GM12878 (cell line): ENCODE data around the gene RCAN2.

Source experiments
- IKZF2 ChIP-seq, 2 experiments: fragments of 450-650 bp; IDR thresholded peaks; 2 replicates each; pipeline ENCODE4 v1.6.1; 2017; ENCODE audit warnings: mild to moderate bottlenecking in 2 of 2, moderate library complexity in 2 of 2
- NFYB ChIP-seq: IDR thresholded peaks from 2 replicates; pipeline ENCODE4 v1.6.1; 2011; ENCODE audit warnings: low read depth, mild to moderate bottlenecking, low read length, improper control_type of control experiment, moderate library complexity; ENCODE audit not compliant: insufficient read depth
- TF ChIP-seq, protein P1 (sequence below): IDR thresholded peaks from 2 replicates; pipeline ENCODE4 v1.6.1; 2012; ENCODE audit warnings: low read depth, low read length, improper control_type of control experiment

DNA sequence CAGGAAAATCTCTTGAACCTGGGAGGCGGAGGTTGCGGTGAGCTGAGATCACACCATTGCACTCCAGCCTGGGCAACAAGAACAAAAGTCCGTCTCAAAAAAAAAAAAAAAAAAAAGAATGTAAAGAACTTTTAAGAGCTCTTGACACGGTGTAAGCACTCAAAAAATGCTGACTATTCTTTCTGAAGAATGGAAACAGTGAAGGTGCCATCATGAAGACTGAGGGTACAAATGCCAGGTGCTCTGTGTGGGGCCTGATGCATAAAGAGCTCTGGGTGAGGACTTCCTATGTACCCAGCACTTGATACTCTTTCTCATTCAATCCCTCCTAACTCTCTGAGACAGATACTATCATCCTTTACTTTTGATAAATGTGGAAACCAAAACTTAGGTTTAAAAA, 275.5 kb downstream of the RCAN2 start:
- TF ChIP-seq NFYB (no peak), IKZF2 (IDR thresholded peaks at IDR 0.05) (no peak)
- TF ChIP-seq, protein P1, sequence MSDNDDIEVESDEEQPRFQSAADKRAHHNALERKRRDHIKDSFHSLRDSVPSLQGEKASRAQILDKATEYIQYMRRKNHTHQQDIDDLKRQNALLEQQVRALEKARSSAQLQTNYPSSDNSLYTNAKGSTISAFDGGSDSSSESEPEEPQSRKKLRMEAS = no peak
